SK-N-SH treated with all-trans-retinoic acid at 6 μM for 48 hours (cell line): Measurements from ENCODE around the gene SORD.

ENCODE experiments used
- ISL1 ChIP-seq: fragments of 250-450 bp; sonication (Bioruptor Pico); IDR thresholded peaks from 2 replicates; pipeline ENCODE4 v2.1.2; 2022; ENCODE audit warnings: mild to moderate bottlenecking, moderate library complexity
- ZC3H10 ChIP-seq: fragments of 250-450 bp; sonication (Bioruptor Pico); IDR thresholded peaks from 2 replicates; pipeline ENCODE4 v1.5.1; 2021; ENCODE audit warnings: mild to moderate bottlenecking, moderate library complexity
- ZFP30 ChIP-seq: fragments of 450-650 bp; formaldehyde crosslinking; IDR thresholded peaks from 2 replicates; pipeline ENCODE4 v1.5.0; 2022; ENCODE audit warnings: mild to moderate bottlenecking, moderate library complexity
- ZNF565 ChIP-seq: fragments of 450-650 bp; formaldehyde crosslinking; conservative IDR thresholded peaks from 2 replicates; pipeline ENCODE4 v1.5.0; 2020; ENCODE audit warnings: low read depth, mild to moderate bottlenecking, moderate library complexity
- TF ChIP-seq, protein P1 (sequence below): fragments of 250-450 bp; sonication (Bioruptor Pico); IDR thresholded peaks from 2 replicates; pipeline ENCODE4 v1.5.1; 2020; ENCODE audit warnings: low read depth, mild to moderate bottlenecking, moderate library complexity

DNA sequence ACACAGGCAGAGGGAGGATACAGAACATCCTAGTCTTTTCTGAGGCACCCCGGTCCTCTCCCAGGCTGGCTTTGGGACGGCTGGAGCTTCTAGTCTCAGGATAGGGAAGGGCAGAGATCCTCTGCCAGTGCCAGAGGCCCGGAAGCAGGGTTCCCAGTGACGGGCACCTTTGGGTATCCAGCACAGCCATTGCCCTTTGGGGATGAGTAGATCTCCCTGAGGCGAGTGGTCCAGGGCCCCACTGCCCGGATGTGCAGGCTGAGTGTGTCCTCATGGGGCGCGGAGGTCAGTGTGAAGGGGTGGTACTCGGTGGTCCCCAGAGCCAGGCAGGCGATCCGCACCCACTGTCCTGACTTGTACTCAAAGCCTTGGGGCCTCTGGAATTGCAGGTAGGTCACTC, 72.7 kb downstream of the SORD start:
- TF ChIP-seq ZFP30 (CRISPR knock-in tag) (no peak), ZC3H10 (CRISPR knock-in tag) (no peak), ZNF565 (CRISPR knock-in tag) (no peak), ISL1 (CRISPR knock-in tag) (no peak)
- TF ChIP-seq, protein P1, sequence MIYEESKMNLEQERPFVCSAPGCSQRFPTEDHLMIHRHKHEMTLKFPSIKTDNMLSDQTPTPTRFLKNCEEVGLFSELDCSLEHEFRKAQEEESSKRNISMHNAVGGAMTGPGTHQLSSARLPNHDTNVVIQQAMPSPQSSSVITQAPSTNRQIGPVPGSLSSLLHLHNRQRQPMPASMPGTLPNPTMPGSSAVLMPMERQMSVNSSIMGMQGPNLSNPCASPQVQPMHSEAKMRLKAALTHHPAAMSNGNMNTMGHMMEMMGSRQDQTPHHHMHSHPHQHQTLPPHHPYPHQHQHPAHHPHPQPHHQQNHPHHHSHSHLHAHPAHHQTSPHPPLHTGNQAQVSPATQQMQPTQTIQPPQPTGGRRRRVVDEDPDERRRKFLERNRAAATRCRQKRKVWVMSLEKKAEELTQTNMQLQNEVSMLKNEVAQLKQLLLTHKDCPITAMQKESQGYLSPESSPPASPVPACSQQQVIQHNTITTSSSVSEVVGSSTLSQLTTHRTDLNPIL, result no peak
